GM12864 (cell line): Measurements from ENCODE around the gene ARFRP1.
"Not testable (repeated sequence)": the region's sequence is repeated elsewhere in the genome, so short reads cannot be mapped to it uniquely, and the experiment has no call there.

Experiments used
- DNase-seq: peaks from one replicate; pipeline ENCODE4 v3.0.0-alpha.2; 2011; ENCODE audit warnings: low read depth
- H3K4me3 ChIP-seq: 2 replicates; pipeline ENCODE4 v1.5.1; 2011; ENCODE audit warnings: mild to moderate bottlenecking, low read depth, low read length, control low read depth
- CTCF ChIP-seq: IDR thresholded peaks from 2 replicates; pipeline ENCODE4 v1.5.1; 2011; ENCODE audit warnings: low read depth, mild to moderate bottlenecking, moderate library complexity, low read length, control low read depth, inconsistent platforms; ENCODE audit errors: missing control alignments

The ARFRP1 gene

GRCh38 chr20:63672666-63673065 lies 35.1 kb downstream of the ARFRP1 start:
- H3K4me3 ChIP-seq = no peak overlapping the region
- DNase-seq = no peak
- TF ChIP-seq CTCF = no peak

DNA sequence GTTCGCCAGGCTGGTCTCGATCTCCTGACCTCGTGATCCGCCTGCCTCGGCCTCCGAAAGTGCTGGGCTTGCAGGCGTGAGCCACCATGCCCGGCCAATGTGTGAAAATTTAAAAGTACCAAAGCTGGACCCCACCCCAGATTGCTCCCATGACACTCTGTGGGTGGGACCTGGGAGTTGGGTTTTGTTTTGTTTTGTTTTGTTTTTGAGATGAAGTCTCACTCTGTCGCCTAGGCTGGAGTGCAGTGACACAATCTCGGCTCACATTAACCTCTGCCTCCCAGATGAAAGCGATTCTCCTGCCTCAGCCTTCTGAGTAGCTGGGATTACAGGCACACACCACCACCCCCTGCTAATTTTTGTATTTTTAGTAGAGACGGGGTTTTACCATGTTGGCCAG lies 36.1 kb downstream of the ARFRP1 start:
- not testable (repeated sequence) for H3K4me3 ChIP-seq, DNase-seq

- no peak for TF ChIP-seq CTCF
- DNase-seq = no peak
- H3K4me3 ChIP-seq = no peak overlapping the region
Measured at GRCh38 chr20:63668351-63668750, 39.4 kb downstream of the ARFRP1 start.

- DNase-seq = no peak
- TF ChIP-seq CTCF = no peak
- H3K4me3 ChIP-seq = no peak overlapping the region
Measured at GRCh38 chr20:63667858-63668257, 39.9 kb downstream of the ARFRP1 start.

- no peak for TF ChIP-seq CTCF
- no peak for DNase-seq
- no peak overlapping the region for H3K4me3 ChIP-seq
Measured at GRCh38 chr20:63665708-63666107, 42.1 kb downstream of the ARFRP1 start.

GRCh38 chr20:63664861-63665594 lies 42.7 kb downstream of the ARFRP1 start:
- no peak for TF ChIP-seq CTCF
- DNase-seq = no peak
- no peak overlapping the region for H3K4me3 ChIP-seq

DNA sequence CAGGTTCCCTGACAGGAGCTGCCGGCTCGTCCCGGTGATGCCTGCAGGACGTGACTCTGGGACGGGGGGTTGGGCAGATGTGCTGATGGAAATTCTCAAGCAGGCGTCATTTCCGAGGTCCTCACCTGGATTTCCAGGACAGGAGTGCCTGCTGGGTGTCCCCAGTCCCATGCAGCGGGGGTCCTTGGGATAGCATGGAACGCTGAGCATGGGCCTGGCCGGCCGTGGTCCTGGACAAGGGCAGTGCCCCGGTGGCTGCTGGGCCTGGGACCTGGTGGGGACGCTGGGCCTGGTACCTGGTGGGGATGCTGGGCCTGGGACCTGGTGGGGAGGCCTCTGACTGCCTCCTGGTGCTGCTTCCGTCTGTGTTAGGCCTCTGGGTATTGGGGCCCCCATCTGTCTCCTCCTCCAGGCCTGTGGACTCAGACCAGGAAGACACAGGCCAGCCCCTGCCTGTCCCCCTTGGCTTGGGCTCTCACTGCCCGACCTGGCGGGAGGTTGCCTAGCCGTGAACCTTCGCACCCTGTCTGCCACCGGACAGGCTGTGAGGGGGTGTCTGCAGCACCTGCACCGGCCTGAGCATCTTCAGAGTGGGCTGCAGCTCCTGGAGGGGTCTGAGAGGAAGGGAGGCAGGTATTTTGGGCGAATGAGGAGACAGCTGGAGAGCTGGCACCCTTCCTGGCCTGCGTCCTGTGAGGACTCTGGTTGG lies 43.5 kb downstream of the ARFRP1 start:
- no peak for TF ChIP-seq CTCF
- DNase-seq = no peak
- H3K4me3 ChIP-seq = no peak overlapping the region
